TTC549 (cell line): ENCODE results near the gene NT5E.

Experiments
- FAIRE-seq: peaks from 2 replicates; lab custom pipeline; 2012; peaks lifted over from hg19 to GRCh38; lab: Jason Lieb, UNC

NT5E gene

DNA sequence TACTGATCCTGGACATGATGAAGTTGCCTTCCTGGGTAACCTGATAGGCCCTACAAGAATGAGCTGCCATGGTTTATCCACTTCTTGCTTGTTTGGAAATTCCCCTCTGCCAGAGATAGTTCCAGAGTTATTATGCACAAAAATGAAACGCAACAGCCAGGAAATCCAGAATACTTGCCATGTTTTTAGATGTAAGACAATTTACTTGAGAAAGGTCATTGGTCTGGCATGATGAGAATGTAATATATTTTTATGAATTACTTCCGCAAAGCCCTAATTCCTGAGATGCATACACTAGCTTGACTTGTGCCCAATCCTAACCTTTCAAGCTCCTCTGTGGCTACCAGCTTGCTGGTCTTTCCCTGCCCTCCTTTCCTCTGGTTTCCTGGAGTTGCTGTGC lies 27.9 kb upstream of the NT5E start:
- FAIRE-seq = no peak

DNA sequence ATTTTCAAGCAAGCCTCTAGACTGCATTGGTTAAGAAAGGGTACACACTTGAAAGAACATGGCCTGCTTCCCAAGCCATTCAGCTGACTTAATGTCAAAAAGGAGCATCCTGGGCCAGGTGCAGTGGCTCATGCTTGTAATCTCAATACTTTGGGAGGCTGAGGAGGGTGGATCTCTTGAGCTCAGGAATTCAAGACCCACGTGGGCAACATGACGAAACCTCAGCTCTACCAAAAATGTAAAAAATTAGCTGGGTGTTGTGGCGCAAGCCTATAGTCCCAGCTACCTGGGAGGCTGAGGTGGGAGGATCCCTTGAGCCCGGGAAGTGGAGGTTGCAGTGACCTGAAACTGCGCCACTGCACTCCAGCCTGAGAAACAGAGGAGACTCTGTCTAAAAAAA lies 26.9 kb upstream of the NT5E start:
- no peak for FAIRE-seq

DNA sequence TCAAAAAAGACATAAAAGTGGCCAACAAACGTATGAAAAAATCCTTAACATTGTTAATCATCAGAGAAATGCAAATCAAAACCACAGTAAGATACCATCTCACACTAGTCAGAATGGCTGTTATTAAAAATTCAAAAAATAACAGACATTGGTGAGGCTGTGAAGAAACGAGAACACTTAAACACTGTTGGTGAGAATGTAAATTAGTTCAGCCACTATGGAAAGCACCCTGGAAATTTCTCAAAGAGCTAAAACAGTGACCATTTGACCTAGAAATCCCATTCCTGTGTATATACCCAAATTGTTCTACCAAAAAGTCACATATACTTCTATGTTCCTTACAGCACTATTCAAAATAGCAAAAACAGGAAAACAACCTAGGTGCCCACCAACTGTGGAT lies 24.9 kb upstream of the NT5E start:
- FAIRE-seq = no peak

- FAIRE-seq = no peak
Measured at GRCh38 chr6:85425997-85426396, 23.9 kb upstream of the NT5E start.

- FAIRE-seq = no peak
Measured at GRCh38 chr6:85428486-85428885, 21.4 kb upstream of the NT5E start.

DNA sequence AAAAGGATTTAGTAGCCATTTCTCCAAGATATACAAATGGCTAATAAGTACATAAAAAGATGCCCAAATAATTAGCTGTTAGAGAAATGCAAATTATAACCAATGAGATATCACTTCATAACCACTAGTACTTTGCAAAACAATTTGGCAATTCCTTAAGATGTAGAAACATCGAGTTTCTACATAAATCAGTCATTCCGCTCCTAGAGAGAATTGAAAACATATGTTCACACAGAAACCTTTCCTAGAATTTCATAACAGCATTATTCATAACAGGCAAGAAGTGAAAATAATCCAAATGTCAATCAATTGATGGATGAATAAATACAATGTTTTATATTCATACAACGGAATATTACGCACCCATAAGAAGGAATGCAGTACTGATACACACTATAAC lies 20.5 kb upstream of the NT5E start:
- no peak for FAIRE-seq

GRCh38 chr6:85431271-85431670 lies 18.6 kb upstream of the NT5E start:
- FAIRE-seq = no peak

- no peak for FAIRE-seq
Measured at GRCh38 chr6:85432554-85432953, 17.3 kb upstream of the NT5E start.

- FAIRE-seq = no peak
Measured at GRCh38 chr6:85435851-85436250, 14.0 kb upstream of the NT5E start.

DNA sequence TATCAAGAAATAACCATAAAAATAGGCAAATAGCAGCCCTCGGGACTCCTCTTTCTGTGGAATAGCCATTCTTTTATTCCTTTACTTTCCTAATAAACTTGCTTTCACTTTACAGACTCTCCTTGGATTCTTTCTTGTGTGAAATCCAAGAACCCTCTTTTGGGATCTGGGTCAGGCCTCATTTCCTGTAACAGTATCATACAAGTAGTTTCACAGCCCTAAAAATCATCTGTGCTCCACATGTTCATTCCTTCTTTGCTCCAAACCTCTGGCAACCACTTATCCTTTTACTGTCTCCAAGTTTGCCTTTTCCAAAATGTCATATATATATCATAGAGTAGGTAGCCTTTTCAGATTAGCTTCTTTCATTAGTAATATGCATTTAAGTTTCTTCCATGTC lies 13.5 kb upstream of the NT5E start:
- no peak for FAIRE-seq

GRCh38 chr6:85436939-85437495 lies 12.9 kb upstream of the NT5E start:
- FAIRE-seq = no peak

- no peak for FAIRE-seq
Measured at GRCh38 chr6:85443349-85444117, 6.3 kb upstream of the NT5E start.

DNA sequence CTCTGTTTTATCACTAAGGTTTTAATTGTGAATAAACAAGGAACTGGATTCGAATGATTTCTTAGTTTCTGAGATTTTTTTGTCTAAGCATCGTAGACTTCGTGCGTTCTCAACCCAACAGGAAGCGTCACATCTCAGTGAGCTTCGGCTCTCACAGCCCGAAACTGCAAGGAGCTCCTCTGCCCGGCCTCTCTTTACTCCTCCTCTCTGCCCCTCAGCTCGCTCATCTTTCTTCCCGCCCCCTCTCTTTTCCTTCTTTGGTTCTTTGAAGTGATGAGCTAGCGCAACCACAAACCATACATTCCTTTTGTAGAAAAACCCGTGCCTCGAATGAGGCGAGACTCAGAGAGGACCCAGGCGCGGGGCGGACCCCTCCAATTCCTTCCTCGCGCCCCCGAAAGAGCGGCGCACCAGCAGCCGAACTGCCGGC lies 480 bp upstream of the NT5E start:
- FAIRE-seq = no peak

DNA sequence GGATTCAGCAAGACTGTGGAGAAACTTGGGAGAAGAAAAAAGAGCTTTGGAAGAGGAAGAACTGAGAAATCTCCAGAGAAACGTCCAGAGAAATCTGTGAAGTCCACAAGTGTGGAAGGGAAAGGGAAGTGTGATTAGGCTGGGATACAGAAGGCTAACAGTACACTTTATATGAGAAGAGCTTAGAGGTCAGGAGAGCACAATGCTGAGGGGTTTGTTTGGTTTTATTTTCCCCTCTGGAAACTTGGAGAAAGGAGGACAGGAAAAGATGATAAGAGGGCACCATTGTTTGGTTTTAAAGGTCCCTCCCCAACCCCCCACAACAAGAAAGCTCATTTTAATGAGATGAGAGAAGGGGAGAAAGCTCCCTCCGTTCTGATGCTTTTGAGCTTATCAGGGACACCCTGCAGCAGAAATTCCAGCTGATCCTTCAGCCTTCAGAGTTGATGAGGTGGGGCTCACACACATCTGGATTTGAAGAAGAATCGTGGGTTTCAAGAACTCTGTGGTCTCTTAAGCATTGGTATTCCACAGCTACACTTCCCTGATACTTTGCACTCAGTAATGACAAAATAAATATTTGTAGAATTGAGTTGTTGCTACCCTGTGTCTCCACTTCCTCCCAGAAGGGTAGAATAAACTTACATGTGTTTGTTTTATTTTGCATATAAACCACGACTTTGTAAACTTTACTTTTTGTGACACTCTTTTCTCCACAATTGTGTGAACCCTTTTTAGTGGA lies 1.9 kb downstream of the NT5E start:
- no peak for FAIRE-seq

GRCh38 chr6:85452441-85452881 lies 2.6 kb downstream of the NT5E start:
- no peak for FAIRE-seq

DNA sequence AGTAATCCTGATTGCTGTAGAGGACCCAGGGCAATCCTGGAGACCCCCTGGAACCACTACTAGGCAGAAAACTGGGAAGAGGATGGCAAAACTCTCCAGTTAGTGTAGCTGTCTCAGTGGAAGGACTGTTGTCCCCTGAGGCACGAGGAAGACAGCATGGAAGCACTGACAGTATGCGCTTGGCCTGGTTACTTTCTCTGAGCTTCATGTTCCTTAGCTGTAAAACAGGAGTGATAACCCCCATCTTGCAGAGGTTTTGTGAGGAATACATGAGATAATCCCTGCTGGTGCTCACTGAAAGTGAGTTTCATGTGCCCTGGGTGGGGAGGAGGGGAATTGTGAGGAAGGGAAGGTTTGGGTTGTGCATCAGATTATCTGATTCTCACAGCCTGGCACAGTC lies 3.2 kb downstream of the NT5E start:
- FAIRE-seq = no peak

GRCh38 chr6:85453490-85453889 lies 3.6 kb downstream of the NT5E start:
- FAIRE-seq = no peak

DNA sequence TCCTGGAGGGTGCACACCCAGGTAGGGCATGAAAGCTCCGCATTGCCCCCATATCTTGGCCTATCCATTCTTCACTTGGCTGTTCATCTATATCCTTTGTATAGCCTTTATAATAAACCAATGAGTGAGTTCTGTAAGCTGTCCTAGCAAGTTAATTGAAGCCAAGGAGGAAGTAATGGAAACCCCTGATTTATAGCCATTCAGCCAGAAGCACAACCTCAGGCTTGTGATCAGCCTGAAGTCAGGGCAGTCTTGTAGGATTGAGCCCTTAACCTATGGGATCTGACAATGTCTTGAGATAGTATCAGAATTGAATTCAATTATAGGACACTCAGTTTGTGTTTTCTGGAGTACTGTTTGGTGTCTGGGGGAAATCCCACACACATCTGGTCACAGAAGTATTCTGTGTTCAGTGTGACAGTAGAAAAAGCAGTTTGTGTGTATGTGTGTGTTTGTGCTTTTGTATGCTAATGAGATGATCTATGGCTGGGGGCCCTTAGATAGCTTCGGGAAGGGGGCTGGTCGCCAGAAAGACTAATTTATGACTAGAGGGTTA lies 5.7 kb downstream of the NT5E start:
- FAIRE-seq = no peak

GRCh38 chr6:85456782-85457181 lies 6.9 kb downstream of the NT5E start:
- FAIRE-seq = no peak

- no peak for FAIRE-seq
Measured at GRCh38 chr6:85458184-85458583, 8.3 kb downstream of the NT5E start.

DNA sequence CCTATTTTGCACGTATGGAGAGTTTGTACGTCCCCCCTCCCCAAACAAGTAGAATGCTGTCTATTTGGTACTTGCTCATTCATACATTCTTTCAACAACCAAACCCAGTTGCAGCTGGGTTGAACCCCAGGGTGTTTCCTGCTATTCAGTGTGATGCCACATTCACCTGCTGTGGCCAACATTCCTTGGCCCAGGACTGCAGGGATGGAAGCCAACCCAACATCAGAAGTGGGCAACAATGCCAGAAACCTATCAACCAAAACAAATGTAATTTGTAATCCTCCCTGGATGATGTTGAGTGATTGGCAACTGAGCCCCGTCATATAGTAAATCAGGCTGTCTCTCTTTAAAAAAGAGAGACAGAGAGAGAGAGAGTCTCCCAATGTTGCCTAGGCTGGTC lies 8.9 kb downstream of the NT5E start:
- FAIRE-seq = no peak

DNA sequence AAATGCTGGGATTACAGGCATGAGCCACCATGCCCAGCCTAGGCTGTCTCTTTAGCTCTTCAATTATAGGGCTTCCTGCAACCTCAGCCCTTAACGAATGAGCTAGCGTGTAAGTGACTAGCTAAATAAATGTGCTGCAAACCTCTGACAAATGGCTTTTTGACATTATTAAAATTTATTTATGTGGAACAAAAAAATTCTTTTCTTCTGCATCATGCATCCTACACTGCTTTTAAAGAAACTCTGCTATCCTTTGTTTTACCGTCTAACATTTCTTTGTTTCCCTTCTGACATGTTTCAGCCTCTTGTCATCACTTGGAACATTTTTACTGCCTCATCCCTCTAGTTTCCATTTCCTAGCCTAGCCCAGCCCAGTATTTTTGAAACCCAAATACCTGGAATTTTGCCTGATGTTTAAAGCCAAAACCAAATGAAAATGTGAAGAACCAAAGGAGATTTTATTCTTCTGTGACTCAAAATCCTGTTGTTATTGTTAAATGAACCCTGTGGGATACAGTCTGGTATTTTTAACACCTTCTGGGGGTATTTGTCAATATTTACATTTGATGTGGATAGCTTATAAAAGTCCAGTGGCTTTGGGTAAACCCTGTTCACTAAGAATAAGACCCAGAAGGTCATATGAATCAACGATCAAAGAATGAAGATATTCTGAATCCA lies 9.5 kb downstream of the NT5E start:
- FAIRE-seq = no peak
